SK-N-SH (cell line): ENCODE data around the gene FAM20C.

Source experiments
- CTCF ChIP-seq: fragments of 200-600 bp; sonication (generic); IDR thresholded peaks from 2 replicates; pipeline ENCODE4 v1.6.1; 2017; ENCODE audit warnings: antibody characterized with exemption, mild to moderate bottlenecking, moderate library complexity
- EP300 ChIP-seq, 2 experiments: IDR thresholded peaks; 2 replicates each; pipeline versions ENCODE4 v1.4.0 to v1.6.1; 2012; ENCODE audit warnings: borderline replicate concordance in 1 of 2, low read depth in 1 of 2, low read length in 1 of 2
- FOSL2 ChIP-seq: IDR thresholded peaks from 2 replicates; pipeline ENCODE4 v1.4.0; 2012; ENCODE audit warnings: low read depth, mild to moderate bottlenecking, moderate library complexity, borderline replicate concordance
- GATA2 ChIP-seq: sonication (generic); formaldehyde crosslinking; IDR thresholded peaks from 2 replicates; pipeline ENCODE4 v1.5.0; 2020; ENCODE audit warnings: mild to moderate bottlenecking, missing genetic modification reagents
- NRF1 ChIP-seq: IDR thresholded peaks from 2 replicates; pipeline ENCODE4 v1.6.1; 2012; ENCODE audit warnings: low read depth, mild to moderate bottlenecking, low read length
- POLR2AphosphoS5 ChIP-seq: IDR thresholded peaks from 2 replicates; pipeline ENCODE4 v1.6.1; 2012; ENCODE audit warnings: low read depth, low read length
- RAD21 ChIP-seq: IDR thresholded peaks from 2 replicates; pipeline ENCODE4 v1.6.1; 2012; ENCODE audit warnings: mild to moderate bottlenecking, low read length
- TCF12 ChIP-seq: IDR thresholded peaks from 2 replicates; pipeline ENCODE4 v1.4.0; 2012
- USF2 ChIP-seq: fragments of 150-350 bp; IDR thresholded peaks from 2 replicates; pipeline ENCODE4 v1.6.1; 2017; ENCODE audit warnings: antibody characterized with exemption, low read length, low read depth, borderline replicate concordance
- YY1 ChIP-seq: IDR thresholded peaks from 2 replicates; pipeline ENCODE4 v1.4.0; 2012; ENCODE audit warnings: low read depth, mild to moderate bottlenecking
- TF ChIP-seq, protein P1 (sequence below): fragments of 150-350 bp; IDR thresholded peaks from 2 replicates; pipeline ENCODE4 v1.6.1; 2016; ENCODE audit warnings: mild to moderate bottlenecking, low read depth, low read length
- TF ChIP-seq, protein P2 (sequence below): IDR thresholded peaks from 2 replicates; pipeline ENCODE4 v1.4.0; 2012; ENCODE audit warnings: low read depth

DNA sequence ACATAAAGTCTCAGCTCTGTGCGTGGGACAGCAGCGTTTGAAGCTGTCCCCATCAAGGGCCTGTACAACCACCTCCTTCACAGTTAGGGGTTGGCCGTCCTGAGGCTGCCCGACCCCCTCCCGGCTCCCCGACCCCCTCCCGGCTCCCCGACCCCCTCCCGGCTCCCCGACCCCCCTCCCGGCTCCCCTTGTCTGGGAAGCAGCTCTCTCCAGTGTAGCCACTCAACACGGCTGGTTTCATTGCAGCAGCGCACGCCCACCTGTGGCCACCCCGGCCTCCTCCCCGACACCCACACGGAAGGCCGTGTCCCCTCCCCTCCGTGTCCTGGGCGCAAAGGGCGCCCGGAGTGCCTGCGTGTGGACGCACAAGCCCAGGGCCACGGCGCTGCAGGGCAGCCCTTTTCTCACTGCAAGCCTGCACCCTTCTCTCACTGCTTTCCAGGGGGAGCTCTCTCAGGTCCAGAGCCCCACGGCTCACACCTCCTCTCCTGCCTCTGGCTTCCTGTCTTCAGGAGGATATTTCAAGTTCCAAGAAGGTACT is 20.9 kb upstream of the FAM20C start:
- TF ChIP-seq CTCF, result no peak
- no peak for TF ChIP-seq EP300 (IDR thresholded peaks at IDR 0.05; ENCODE audit: borderline replicate concordance in 1 of 2, low read depth in 1 of 2, low read length in 1 of 2)
- no peak for TF ChIP-seq GATA2 (CRISPR knock-in tag)
- no peak for TF ChIP-seq RAD21
- TF ChIP-seq POLR2AphosphoS5, result no peak
- TF ChIP-seq USF2, result no peak
- TF ChIP-seq, protein P1, sequence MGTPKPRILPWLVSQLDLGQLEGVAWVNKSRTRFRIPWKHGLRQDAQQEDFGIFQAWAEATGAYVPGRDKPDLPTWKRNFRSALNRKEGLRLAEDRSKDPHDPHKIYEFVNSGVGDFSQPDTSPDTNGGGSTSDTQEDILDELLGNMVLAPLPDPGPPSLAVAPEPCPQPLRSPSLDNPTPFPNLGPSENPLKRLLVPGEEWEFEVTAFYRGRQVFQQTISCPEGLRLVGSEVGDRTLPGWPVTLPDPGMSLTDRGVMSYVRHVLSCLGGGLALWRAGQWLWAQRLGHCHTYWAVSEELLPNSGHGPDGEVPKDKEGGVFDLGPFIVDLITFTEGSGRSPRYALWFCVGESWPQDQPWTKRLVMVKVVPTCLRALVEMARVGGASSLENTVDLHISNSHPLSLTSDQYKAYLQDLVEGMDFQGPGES, result no peak
- no peak for TF ChIP-seq TCF12
- no peak for TF ChIP-seq YY1
- no peak for TF ChIP-seq FOSL2
- TF ChIP-seq, protein P2, sequence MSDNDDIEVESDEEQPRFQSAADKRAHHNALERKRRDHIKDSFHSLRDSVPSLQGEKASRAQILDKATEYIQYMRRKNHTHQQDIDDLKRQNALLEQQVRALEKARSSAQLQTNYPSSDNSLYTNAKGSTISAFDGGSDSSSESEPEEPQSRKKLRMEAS, result no peak
- no peak for TF ChIP-seq NRF1
